Chondrocyte (in vitro differentiated cells): ENCODE results near the gene RPP25L. TPM values are rescaled to one million over a fixed set of nuclear protein-coding genes. Genes with fewer than 3 reads are reported as not detected.

Source experiments
- DNase-seq: peaks from one replicate; pipeline ENCODE4 v3.0.0; 2021; ENCODE audit warnings: mixed read lengths, low spot score
- H3K27ac Mint-ChIP-seq: one replicate; pipeline ENCODE4 v1.8.0; 2021; ENCODE audit warnings: mild to moderate bottlenecking, moderate library complexity, mixed read lengths; ENCODE audit not compliant: unreplicated experiment
- H3K27me3 Mint-ChIP-seq: 2 replicates; pipeline ENCODE4 v1.8.0; 2021; ENCODE audit warnings: low read depth, mixed read lengths
- H3K36me3 Mint-ChIP-seq: 2 replicates; pipeline ENCODE4 v1.8.0; 2021; ENCODE audit warnings: low read depth, mixed read lengths
- H3K4me1 Mint-ChIP-seq: 2 replicates; pipeline ENCODE4 v1.8.0; 2021; ENCODE audit warnings: low read depth, mild to moderate bottlenecking, mixed read lengths
- H3K4me3 Mint-ChIP-seq: one replicate; pipeline ENCODE4 v1.8.0; 2021; ENCODE audit warnings: mild to moderate bottlenecking, moderate library complexity, mixed read lengths; ENCODE audit not compliant: unreplicated experiment
- H3K9me3 Mint-ChIP-seq: 2 replicates; pipeline ENCODE4 v1.8.0; 2021; ENCODE audit warnings: low read depth, mixed read lengths
- CTCF ChIP-seq: fragments of 200-600 bp; sonication (generic); IDR thresholded peaks from 2 replicates; pipeline ENCODE4 v1.5.0; 2021; ENCODE audit warnings: antibody characterized with exemption, mild to moderate bottlenecking, moderate library complexity
- total RNA-seq: library from RNA; stranded (reverse); gene quantifications from 3 replicates; pipeline ENCODE4 v1.2.1, GENCODE V29; 2021

RPP25L gene
- total RNA-seq, 1 donor from 2014 or later = 11.0 TPM

- peaks cover 50% of the 10 kb centered on the region for H3K27me3 Mint-ChIP-seq
- H3K4me3 Mint-ChIP-seq = no peak overlapping the region
- TF ChIP-seq CTCF = peak; percentile 68
- DNase-seq = no peak
- peaks cover 16% of the 10 kb centered on the region for H3K4me1 Mint-ChIP-seq
- H3K27ac Mint-ChIP-seq = no peak overlapping the region
- H3K36me3 Mint-ChIP-seq = no peaks in the 10 kb centered on the region
- no peaks in the 10 kb centered on the region for H3K9me3 Mint-ChIP-seq
Observed at GRCh38 chr9:34591917-34592866, 19.7 kb downstream of the RPP25L start.

DNA sequence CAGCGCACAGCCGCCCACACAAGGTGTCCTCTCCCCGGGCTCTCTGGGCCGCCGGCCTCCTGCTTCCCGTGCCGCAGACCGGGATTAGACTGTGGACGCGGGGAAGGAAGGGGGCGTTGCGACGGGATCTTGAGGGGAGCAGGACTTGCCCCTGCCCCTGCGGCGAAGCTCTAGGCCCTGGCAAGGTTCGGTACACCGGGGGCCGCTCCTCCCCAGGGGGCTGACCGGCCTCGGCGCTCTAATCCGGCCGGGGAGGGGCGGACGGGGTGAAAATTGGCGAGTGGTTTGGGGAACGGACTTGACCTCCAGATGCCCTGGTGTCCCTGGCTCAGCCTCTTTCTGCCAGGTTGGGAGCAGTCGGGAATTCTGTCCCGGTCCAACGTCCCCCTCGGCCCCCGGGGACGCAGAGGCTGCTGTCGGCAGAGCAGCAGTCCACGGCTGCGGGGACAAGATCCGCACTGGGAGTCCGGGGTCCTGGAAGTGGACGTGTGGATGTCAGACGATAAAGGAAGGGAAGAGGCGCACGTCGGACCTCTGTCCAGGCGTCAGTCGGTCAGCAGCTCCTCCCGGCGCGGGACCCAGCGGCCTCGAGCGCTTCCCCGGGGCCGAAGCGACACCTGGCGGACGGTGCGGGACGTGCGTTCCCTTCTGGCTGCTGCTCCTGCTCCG is 20.5 kb downstream of the RPP25L start:
- TF ChIP-seq CTCF = peak; percentile 93
- Mint-ChIP-seq H3K9me3 (no peaks in the 10 kb centered on the region), H3K36me3 (no peaks in the 10 kb centered on the region), H3K4me1 (peaks cover 16% of the 10 kb centered on the region), H3K4me3 (peak overlapping the region; percentile 36), H3K27me3 (peaks cover 52% of the 10 kb centered on the region), H3K27ac (no peak overlapping the region)
- DNase-seq = no peak

- no peak for TF ChIP-seq CTCF
- no peaks in the 10 kb centered on the region for H3K9me3 Mint-ChIP-seq
- no peak for DNase-seq
- H3K4me1 Mint-ChIP-seq = peaks cover 16% of the 10 kb centered on the region
- peaks cover 56% of the 10 kb centered on the region for H3K27me3 Mint-ChIP-seq
- H3K27ac Mint-ChIP-seq = no peak overlapping the region
- no peaks in the 10 kb centered on the region for H3K36me3 Mint-ChIP-seq
- peak overlapping the region; percentile 70 for H3K4me3 Mint-ChIP-seq
Observed at GRCh38 chr9:34590381-34591247, 21.3 kb downstream of the RPP25L start.

DNA sequence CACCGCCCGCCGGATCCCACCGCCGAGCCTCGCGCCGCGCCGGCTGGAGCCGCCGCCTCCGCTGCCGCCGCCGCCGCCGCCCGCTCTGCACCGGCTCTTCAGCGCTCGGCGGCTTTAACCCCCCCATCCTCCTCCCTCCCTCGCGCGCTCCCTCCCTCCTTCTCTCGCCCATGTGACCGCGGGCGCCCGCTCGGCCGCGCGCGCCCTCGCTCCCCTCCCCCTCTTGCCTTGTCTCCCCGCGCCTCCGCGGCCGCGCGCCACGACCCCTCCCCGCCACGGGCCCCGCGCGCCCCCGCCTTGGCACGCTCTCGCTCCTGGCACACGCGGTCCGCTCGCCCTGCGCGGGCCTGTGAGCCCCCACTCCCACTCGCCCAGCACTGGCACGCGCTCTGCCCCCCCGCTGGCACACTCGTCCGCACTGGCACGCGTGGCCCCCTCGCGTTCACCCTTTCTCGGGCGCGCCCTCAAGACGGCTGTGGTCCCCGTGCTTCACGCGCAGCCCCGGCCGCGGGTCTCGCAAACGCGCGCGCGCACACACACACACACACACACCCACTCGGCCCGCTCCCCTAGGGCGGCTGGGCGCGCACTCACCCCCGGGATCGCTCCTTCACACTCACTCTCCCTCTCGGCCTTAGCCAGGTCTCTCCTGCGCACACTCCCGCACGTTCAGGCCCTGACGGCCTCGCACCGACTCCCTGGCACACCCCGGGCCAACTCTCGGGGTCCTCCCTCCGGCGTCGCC is 22.1 kb downstream of the RPP25L start, which contains the start of gene CNTFR:
Gene CNTFR (minus strand): TSS at position 89 of the 745 bp plus-strand sequence. CDS start 20,743 bp downstream, outside the sequence.
- Mint-ChIP-seq H3K27ac (no peak within 1 kb of the TSS), H3K4me1 (peaks cover 16% of the 10 kb centered on the region), H3K27me3 (peaks cover 64% of the 10 kb centered on the region), H3K36me3 (no peaks in the 10 kb centered on the region), H3K9me3 (no peaks in the 10 kb centered on the region), H3K4me3 (peak within 1 kb of the TSS; percentile 70)
- TF ChIP-seq CTCF = no peak
- no peak for DNase-seq
